ENCODE measurements around the gene MEAF6. TPM values are rescaled to one million over a fixed set of nuclear protein-coding genes. Genes with fewer than 3 reads are reported as not detected.

Gene MEAF6
- total and polyA plus RNA-seq, 9 donors = 38.7 to 108 (median 64.1) TPM

DNA sequence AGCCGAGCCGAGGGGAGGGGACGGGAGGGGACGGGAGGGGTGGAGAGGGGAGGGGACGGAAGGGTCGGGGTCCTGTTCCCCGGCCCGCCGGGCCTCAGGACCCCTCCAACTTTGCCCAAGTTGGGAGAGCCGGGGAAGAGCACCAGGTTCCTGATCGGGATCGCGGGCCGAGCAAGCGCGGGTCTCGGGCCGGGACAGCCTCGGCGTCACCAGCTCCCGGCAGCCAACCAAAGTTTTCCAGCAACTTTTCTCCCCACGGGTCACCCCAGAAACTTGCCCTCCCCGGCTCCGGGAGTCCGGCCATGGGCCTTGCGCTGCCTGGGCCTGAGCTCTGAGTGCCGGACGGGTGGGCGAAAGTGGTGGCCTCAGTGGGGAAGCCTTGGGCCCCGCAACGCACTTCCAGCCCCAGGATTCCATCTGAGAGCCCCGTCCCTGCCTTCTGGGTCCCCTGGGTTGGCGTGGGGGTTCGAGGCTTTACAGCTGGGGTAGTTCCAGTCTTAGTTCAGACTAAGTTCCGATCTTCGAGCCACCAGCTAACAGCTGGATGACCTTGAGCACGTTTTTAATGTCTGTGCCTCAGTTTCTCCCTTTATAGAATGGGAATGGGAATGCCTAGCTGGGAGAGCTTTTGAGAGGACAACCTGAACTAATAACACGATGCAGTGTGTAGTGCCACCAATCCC lies 39.7 kb downstream of the MEAF6 start:
- TF ChIP-seq, protein P1, sequence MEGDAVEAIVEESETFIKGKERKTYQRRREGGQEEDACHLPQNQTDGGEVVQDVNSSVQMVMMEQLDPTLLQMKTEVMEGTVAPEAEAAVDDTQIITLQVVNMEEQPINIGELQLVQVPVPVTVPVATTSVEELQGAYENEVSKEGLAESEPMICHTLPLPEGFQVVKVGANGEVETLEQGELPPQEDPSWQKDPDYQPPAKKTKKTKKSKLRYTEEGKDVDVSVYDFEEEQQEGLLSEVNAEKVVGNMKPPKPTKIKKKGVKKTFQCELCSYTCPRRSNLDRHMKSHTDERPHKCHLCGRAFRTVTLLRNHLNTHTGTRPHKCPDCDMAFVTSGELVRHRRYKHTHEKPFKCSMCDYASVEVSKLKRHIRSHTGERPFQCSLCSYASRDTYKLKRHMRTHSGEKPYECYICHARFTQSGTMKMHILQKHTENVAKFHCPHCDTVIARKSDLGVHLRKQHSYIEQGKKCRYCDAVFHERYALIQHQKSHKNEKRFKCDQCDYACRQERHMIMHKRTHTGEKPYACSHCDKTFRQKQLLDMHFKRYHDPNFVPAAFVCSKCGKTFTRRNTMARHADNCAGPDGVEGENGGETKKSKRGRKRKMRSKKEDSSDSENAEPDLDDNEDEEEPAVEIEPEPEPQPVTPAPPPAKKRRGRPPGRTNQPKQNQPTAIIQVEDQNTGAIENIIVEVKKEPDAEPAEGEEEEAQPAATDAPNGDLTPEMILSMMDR (IDR thresholded peaks at IDR 0.05) = no peak
- TF ChIP-seq EP300 (IDR thresholded peaks at IDR 0.05) = no peak
- TF ChIP-seq POLR2A (IDR thresholded peaks at IDR 0.05) = no peak
- 1 to 2% (median 2%) methylated on average over 26 to 37 of the region's 38 CpGs for WGBS, 3 donors
- peaks cover 40% of the 10 kb centered on the region for H3K4me1 ChIP-seq (ENCODE audit: insufficient read depth)

DNA sequence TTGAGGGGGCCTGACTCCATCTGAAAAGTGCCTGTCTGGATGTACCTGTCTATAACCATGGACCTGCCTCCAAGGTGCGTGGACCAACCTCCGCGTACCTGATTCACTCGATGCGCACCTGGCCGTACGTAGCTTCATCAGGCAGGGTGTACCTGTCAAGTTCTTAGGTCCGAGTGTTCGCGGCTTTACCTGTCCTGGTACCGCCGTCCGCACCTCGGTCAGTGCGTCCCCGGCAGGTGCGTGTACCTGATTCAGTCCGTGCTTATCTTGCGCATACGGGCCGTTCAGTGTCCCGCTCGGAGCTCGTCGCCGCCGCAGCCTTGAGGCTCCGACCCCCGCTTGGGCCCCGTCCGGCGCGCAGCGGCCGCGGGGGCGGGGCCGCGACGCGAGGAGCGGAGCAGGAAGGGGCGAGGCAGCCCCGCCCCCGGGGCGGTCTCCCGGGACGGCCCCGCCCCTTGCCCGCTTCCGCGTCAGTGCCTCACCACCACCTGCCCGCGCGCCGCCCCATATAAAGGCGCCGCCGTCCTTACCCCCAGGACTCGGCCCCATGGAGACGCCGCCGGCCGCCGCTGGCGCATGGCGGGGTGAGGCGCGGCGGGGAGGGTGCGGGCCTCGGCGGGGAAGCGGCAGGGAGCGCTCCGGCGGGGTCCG lies 40.4 kb downstream of the MEAF6 start, which contains the start of gene ZC3H12A:
Gene ZC3H12A (plus strand): TSS at position 535 of the 651 bp plus-strand sequence. CDS start 917 bp downstream, outside the sequence.
- Histone ChIP-seq H3K27ac (peak within 1 kb of the TSS; percentile 77 to 92), H3K4me3 (peak within 1 kb of the TSS; percentile 47), H3K9me3 (no peaks in the 10 kb centered on the region), H3K27me3 (no peaks in the 10 kb centered on the region), H3K36me3 (no peaks in the 10 kb centered on the region), H3K4me1 (ENCODE audit: insufficient read depth) (peaks cover 35% of the 10 kb centered on the region)
- TF ChIP-seq POLR2A (IDR thresholded peaks at IDR 0.05) (peak; percentile 95), EP300 (IDR thresholded peaks at IDR 0.05) (no peak)
- DNase-seq = peak; percentile 91 to 95 (median 92)
- WGBS, 3 donors = 1 to 5% (median 1%) methylated on average over 11 to 77 of the region's 78 CpGs
- intact Hi-C loops (cut with DNase I) = no loop called here

More for the DNA sequence above, 39.7 kb downstream of the MEAF6 start:
- peak; percentile 47 to 74 (median 67) for DNase-seq
- intact Hi-C loops (cut with DNase I) = no loop called here
- Histone ChIP-seq H3K36me3 (no peaks in the 10 kb centered on the region), H3K27me3 (no peaks in the 10 kb centered on the region), H3K9me3 (no peaks in the 10 kb centered on the region), H3K27ac (peak overlapping the region; percentile 77 to 92), H3K4me3 (peak overlapping the region; percentile 47)

DNA sequence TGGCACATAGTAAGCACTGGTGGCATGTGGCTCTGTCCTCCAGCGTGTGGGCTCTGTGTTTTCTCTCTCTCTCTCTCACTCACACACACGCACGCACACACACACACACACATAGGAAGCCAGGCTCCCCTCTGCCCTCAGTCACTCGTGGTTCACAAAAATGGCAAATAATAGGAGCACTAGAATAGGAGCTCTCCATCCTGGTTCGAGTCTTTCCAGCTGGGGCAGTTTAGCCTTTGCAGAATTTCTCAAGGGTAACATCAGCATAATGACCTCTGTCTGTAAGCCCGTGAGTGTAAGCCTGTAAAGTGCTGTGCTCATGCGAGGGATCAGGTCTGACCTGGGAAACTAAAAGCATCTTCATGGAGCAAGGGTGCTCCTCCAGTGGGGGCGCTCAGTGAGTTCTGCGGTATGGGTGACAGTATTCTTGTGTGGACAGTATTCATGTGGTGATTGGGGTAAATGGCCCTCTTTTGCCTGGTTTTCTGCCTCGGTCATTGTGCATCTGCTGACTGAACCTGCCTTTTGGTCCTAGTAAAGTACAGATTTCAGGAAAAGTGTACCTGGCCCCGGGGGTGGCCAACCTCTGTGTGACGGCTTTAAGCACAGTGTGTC lies 41.0 kb downstream of the MEAF6 start:
- intact Hi-C loops (cut with DNase I) = no loop called here
- TF ChIP-seq, protein P1 (IDR thresholded peaks at IDR 0.05) = no peak
- TF ChIP-seq EP300 (IDR thresholded peaks at IDR 0.05) (no peak), POLR2A (IDR thresholded peaks at IDR 0.05) (no peak)
- peak in 3 of 5 donors; percentile 38 to 41 (median 40) for DNase-seq
- WGBS, 3 donors = 30 to 34% (median 33%) methylated on average over 12 of the region's 12 CpGs
- Histone ChIP-seq H3K36me3 (no peaks in the 10 kb centered on the region), H3K27ac (peak overlapping the region; percentile 77 to 92), H3K4me3 (peak overlapping the region; percentile 47), H3K9me3 (no peaks in the 10 kb centered on the region), H3K27me3 (no peaks in the 10 kb centered on the region), H3K4me1 (ENCODE audit: insufficient read depth) (peaks cover 31% of the 10 kb centered on the region)

DNA sequence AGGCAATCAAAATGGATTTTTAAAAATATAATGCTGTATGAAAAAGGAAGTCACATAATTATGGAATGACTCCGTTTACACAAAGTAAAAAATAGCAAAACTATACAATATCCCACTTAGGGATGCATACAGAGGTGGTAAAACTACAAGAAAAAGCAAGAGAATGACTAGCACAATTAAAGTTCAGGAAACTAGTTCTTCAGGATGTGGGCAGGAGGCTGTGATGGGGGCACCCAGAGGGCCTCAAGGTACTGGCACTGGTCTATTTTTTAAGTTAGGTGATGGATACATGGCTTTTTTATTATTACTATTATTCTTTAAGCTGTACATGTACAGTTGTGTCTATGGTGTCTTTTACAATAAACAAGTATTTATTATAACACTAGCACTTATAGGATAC lies 41.6 kb downstream of the MEAF6 start:
- no peak for DNase-seq
- Histone ChIP-seq H3K4me3 (no peak overlapping the region), H3K4me1 (ENCODE audit: insufficient read depth) (peaks cover 31% of the 10 kb centered on the region), H3K36me3 (no peaks in the 10 kb centered on the region), H3K9me3 (no peaks in the 10 kb centered on the region), H3K27me3 (no peaks in the 10 kb centered on the region), H3K27ac (peak overlapping the region in 1 of 2 donors; percentile 92)
- TF ChIP-seq, protein P1 (IDR thresholded peaks at IDR 0.05) = no peak
- TF ChIP-seq POLR2A (IDR thresholded peaks at IDR 0.05) (no peak), EP300 (IDR thresholded peaks at IDR 0.05) (no peak)
- intact Hi-C loops (cut with DNase I) = no loop called here
- WGBS, 3 donors = 64 to 74% (median 71%) methylated on average over 1 of the region's 1 CpG
